ENCODE measurements around the gene KIAA0825. TPM values are rescaled to one million over a fixed set of nuclear protein-coding genes. Genes with fewer than 3 reads are reported as not detected.
"Not testable (repeated sequence)": the region's sequence is repeated elsewhere in the genome, so short reads cannot be mapped to it uniquely, and the experiment has no call there.

KIAA0825 gene
- total RNA-seq, 1 experiment from 2014 or later: 1.6 TPM

DNA sequence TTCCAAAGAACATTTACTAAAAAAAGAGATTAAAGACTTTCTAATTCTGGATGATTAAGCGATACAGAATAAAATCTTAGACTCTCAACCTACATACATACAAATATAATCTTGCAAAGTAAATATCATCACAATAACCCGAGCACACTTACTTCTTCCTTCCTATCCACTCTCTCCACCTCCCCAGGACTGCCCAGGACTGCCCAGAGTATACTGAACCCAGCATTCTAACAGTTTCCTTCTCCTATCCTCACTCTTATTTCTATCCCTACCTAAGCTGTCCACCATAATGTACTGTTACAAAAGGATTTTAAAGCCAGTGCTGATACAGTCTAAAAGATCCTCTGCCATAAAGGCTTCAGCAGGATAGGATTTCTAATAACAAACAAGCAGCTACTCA, 463.7 kb downstream of the KIAA0825 start:
- intact Hi-C loops (cut with micrococcal nuclease; ENCODE audit: unreplicated experiment) (no loop called here), in situ Hi-C loops (cut with HindIII; ENCODE audit: low pct_unique_long_range_greater_than_20kb, low sequenced_read_pairs) (no loop called here)
- Histone ChIP-seq H3K27me3 (ENCODE audit: control insufficient read depth, insufficient read depth, low read length) (no peaks in the 10 kb centered on the region), H3K4me1 (ENCODE audit: control insufficient read depth, insufficient read depth, low read length) (no peaks in the 10 kb centered on the region), H3K4me3 (ENCODE audit: low read depth in 2 of 2, low read length in 2 of 2) (no peak overlapping the region), H3K36me3 (ENCODE audit: control insufficient read depth, insufficient read depth, low read length) (no peaks in the 10 kb centered on the region), H3K9me3 (ENCODE audit: control insufficient read depth, insufficient read depth, low read depth, low read length) (no peaks in the 10 kb centered on the region), H3K27ac (ENCODE audit: low read length) (no peak overlapping the region)
- no peak for DNase-seq (ENCODE audit: low read depth, low spot score)
- CTCF ChIA-PET: no interaction called here
- POLR2A ChIA-PET: no interaction called here
- ATAC-seq: no peak
- TF ChIP-seq SIN3A (IDR thresholded peaks at IDR 0.05; ENCODE audit: borderline replicate concordance, insufficient read depth, low read depth, low read length): no peak
- no peak for TF ChIP-seq POLR2AphosphoS5 (IDR thresholded peaks at IDR 0.05; ENCODE audit: low read depth, low read length)
- no peak for TF ChIP-seq TCF7L2 (IDR thresholded peaks at IDR 0.05; ENCODE audit: low read depth, low read length)
- no TSS peak for BruUV-seq (replicated peaks)

- intact Hi-C loops (cut with micrococcal nuclease; ENCODE audit: unreplicated experiment) (no loop called here), in situ Hi-C loops (cut with HindIII; ENCODE audit: low pct_unique_long_range_greater_than_20kb, low sequenced_read_pairs) (no loop called here)
- BruUV-seq (replicated peaks): no TSS peak
- ATAC-seq (no peak), DNase-seq (ENCODE audit: low read depth, low spot score) (no peak)
- no peaks in the 10 kb centered on the region for H3K9me3 ChIP-seq (ENCODE audit: control insufficient read depth, insufficient read depth, low read depth, low read length)
- H3K36me3 ChIP-seq (ENCODE audit: control insufficient read depth, insufficient read depth, low read length): no peaks in the 10 kb centered on the region
- TF ChIP-seq SIN3A (IDR thresholded peaks at IDR 0.05; ENCODE audit: borderline replicate concordance, insufficient read depth, low read depth, low read length) (no peak), CTCF (IDR thresholded peaks at IDR 0.05) (no peak), TCF7L2 (IDR thresholded peaks at IDR 0.05; ENCODE audit: low read depth, low read length) (no peak), POLR2AphosphoS5 (IDR thresholded peaks at IDR 0.05; ENCODE audit: low read depth, low read length) (no peak), REST (IDR thresholded peaks at IDR 0.05; ENCODE audit: insufficient read depth in 1 of 2, low read depth in 2 of 2, low read length in 1 of 2) (no peak)
- no peak overlapping the region for H3K4me3 ChIP-seq (ENCODE audit: low read depth in 2 of 2, low read length in 2 of 2)
- no peak overlapping the region for H3K27ac ChIP-seq (ENCODE audit: low read length)
- ChIA-PET CTCF (no interaction called here), POLR2A (no interaction called here)
- H3K27me3 ChIP-seq (ENCODE audit: control insufficient read depth, insufficient read depth, low read length): no peaks in the 10 kb centered on the region
- H3K4me1 ChIP-seq (ENCODE audit: control insufficient read depth, insufficient read depth, low read length): no peaks in the 10 kb centered on the region
Measured at GRCh38 chr5:94153736-94154450, 464.5 kb downstream of the KIAA0825 start.

- H3K4me3 ChIP-seq (ENCODE audit: low read depth in 2 of 2, low read length in 2 of 2): not testable (repeated sequence)
Measured at GRCh38 chr5:94143621-94144020, 474.8 kb downstream of the KIAA0825 start.

More at GRCh38 chr5:94143621-94144020, 474.8 kb downstream of the KIAA0825 start:
- H3K9me3 ChIP-seq (ENCODE audit: control insufficient read depth, insufficient read depth, low read depth, low read length); H3K27me3 ChIP-seq (ENCODE audit: control insufficient read depth, insufficient read depth, low read length); H3K27ac ChIP-seq (ENCODE audit: low read length); CTCF ChIA-PET; H3K36me3 ChIP-seq (ENCODE audit: control insufficient read depth, insufficient read depth, low read length); POLR2A ChIA-PET; DNase-seq (ENCODE audit: low read depth, low spot score); BruUV-seq (replicated peaks); H3K4me1 ChIP-seq (ENCODE audit: control insufficient read depth, insufficient read depth, low read length); ATAC-seq; in situ Hi-C loops (cut with HindIII; ENCODE audit: low pct_unique_long_range_greater_than_20kb, low sequenced_read_pairs); intact Hi-C loops (cut with micrococcal nuclease; ENCODE audit: unreplicated experiment): not testable (repeated sequence)

Data from Panc1 (cell line).